IMR-90 (cell line): ENCODE data around the gene TRAPPC10. TPM values are rescaled to one million over a fixed set of nuclear protein-coding genes. Genes with fewer than 3 reads are reported as not detected.

Experiments
- ATAC-seq: fragments of 200-7000 bp; cut with Tn5 transposase; 2 replicates; pipeline ENCODE4 v1.9.1; 2020; ENCODE audit warnings: low read depth, mild to moderate bottlenecking, moderate library complexity
- BruUV-seq: library from RNA; stranded (reverse); fragments of 400-500 nt; replicated peaks from 2 replicates; lab custom pipeline; 2021; lab: Mats Ljungman, UMichigan
- CTCF ChIA-PET: fragments of 300-600 bp; formaldehyde crosslinking; extraction: SDS; loops from one replicate; lab custom pipeline; 2021; ENCODE audit warnings: antibody characterized with exemption; lab: Yijun Ruan, JAX
- POLR2A ChIA-PET: fragments of 300-600 bp; sonication (Branson Sonifier 250); formaldehyde crosslinking; loops from one replicate; lab custom pipeline; 2022; ENCODE audit warnings: antibody characterized with exemption; ENCODE audit not compliant: unreplicated experiment; lab: Charles Lee
- DNase-seq: peaks from one replicate; pipeline ENCODE4 v3.0.0; 2013
- H2AFZ ChIP-seq: replicated peaks from 2 replicates; pipeline ENCODE3; 2013; ENCODE audit warnings: low read length, mild to moderate bottlenecking; ENCODE audit not compliant: poor library complexity
- H2AK5ac ChIP-seq: 2 replicates; pipeline ENCODE4 v1.6.1; 2013; ENCODE audit warnings: low read depth, low read length, inconsistent platforms
- H2AK9ac ChIP-seq: replicated peaks from 2 replicates; pipeline ENCODE3; 2013; ENCODE audit warnings: mild to moderate bottlenecking, low read depth, low read length, moderate library complexity; ENCODE audit not compliant: poor library complexity
- H2BK120ac ChIP-seq: 2 replicates; pipeline ENCODE4 v1.6.1; 2013; ENCODE audit warnings: low read depth, low read length, inconsistent platforms
- H2BK15ac ChIP-seq: 3 replicates; pipeline ENCODE4 v1.6.1; 2013; ENCODE audit warnings: low read depth, low read length, inconsistent platforms
- H2BK20ac ChIP-seq: 2 replicates; pipeline ENCODE4 v1.6.1; 2013; ENCODE audit warnings: low read depth, mild to moderate bottlenecking, inconsistent platforms, low read length, moderate library complexity
- H2BK5ac ChIP-seq: 2 replicates; pipeline ENCODE4 v1.6.1; 2013; ENCODE audit warnings: mild to moderate bottlenecking, low read depth, low read length, inconsistent platforms; ENCODE audit not compliant: poor library complexity, severe bottlenecking
- H3K14ac ChIP-seq: replicated peaks from 2 replicates; pipeline ENCODE4 v1.6.1; 2013; ENCODE audit warnings: low read depth, low read length, inconsistent platforms
- H3K18ac ChIP-seq: 2 replicates; pipeline ENCODE4 v1.6.1; 2013; ENCODE audit warnings: low read depth, low read length, control low read depth
- H3K23ac ChIP-seq: 2 replicates; pipeline ENCODE4 v1.6.1; 2013; ENCODE audit warnings: low read depth, low read length, inconsistent platforms
- H3K27ac ChIP-seq: 2 replicates; pipeline ENCODE4 v1.5.1; 2013; ENCODE audit warnings: mild to moderate bottlenecking, control low read depth, low read length; ENCODE audit not compliant: insufficient read depth
- H3K27me3 ChIP-seq: 2 replicates; pipeline ENCODE4 v1.6.1; 2013; ENCODE audit warnings: low read length; ENCODE audit not compliant: control insufficient read depth, insufficient read depth
- H3K36me3 ChIP-seq: 2 replicates; pipeline ENCODE4 v1.6.1; 2013; ENCODE audit warnings: low read length, mixed read lengths; ENCODE audit not compliant: control insufficient read depth, insufficient read depth
- H3K4ac ChIP-seq: 2 replicates; pipeline ENCODE4 v1.6.1; 2013; ENCODE audit warnings: low read depth, low read length, inconsistent platforms
- H3K4me1 ChIP-seq: 2 replicates; pipeline ENCODE4 v1.6.1; 2013; ENCODE audit warnings: low read length, mixed read lengths; ENCODE audit not compliant: control insufficient read depth, insufficient read depth
- H3K4me2 ChIP-seq: 2 replicates; pipeline ENCODE4 v1.6.1; 2013; ENCODE audit warnings: low read depth, mild to moderate bottlenecking, control low read depth, low read length, moderate library complexity
- H3K4me3 ChIP-seq: 2 replicates; pipeline ENCODE4 v1.5.1; 2013; ENCODE audit warnings: low read depth, mild to moderate bottlenecking, control low read depth, low read length, moderate library complexity; ENCODE audit not compliant: insufficient read depth
- H3K56ac ChIP-seq: 2 replicates; pipeline ENCODE4 v1.6.1; 2013; ENCODE audit warnings: low read length, inconsistent platforms; ENCODE audit not compliant: insufficient read depth; ENCODE audit errors: extremely low read depth
- H3K79me1 ChIP-seq, 2 experiments: 2 replicates each; pipeline ENCODE4 v1.6.1; 2013; ENCODE audit warnings: low read length in 2 of 2, inconsistent platforms in 1 of 2, low read depth in 1 of 2
- H3K9ac ChIP-seq: 2 replicates; pipeline ENCODE4 v1.6.1; 2013; ENCODE audit warnings: low read depth, low read length, control low read depth
- H3K9me1 ChIP-seq: 2 replicates; pipeline ENCODE4 v1.6.1; 2013; ENCODE audit warnings: low read length, inconsistent platforms; ENCODE audit not compliant: insufficient read depth
- H3K9me3 ChIP-seq: 2 replicates; pipeline ENCODE4 v1.6.1; 2013; ENCODE audit warnings: low read length; ENCODE audit not compliant: control insufficient read depth, insufficient read depth
- H4K20me1 ChIP-seq: 2 replicates; pipeline ENCODE4 v1.6.1; 2013; ENCODE audit warnings: low read length, inconsistent platforms; ENCODE audit not compliant: insufficient read depth
- H4K5ac ChIP-seq: 2 replicates; pipeline ENCODE4 v1.6.1; 2013; ENCODE audit warnings: mild to moderate bottlenecking, low read depth, low read length, control low read depth
- H4K8ac ChIP-seq, 2 experiments: 2 replicates each; pipeline ENCODE4 v1.6.1; 2013; ENCODE audit warnings: low read depth in 2 of 2, low read length in 2 of 2, control low read depth in 1 of 2, inconsistent platforms in 1 of 2
- H4K91ac ChIP-seq: 2 replicates; pipeline ENCODE4 v1.6.1; 2013; ENCODE audit warnings: low read depth, low read length, inconsistent platforms; ENCODE audit not compliant: insufficient read depth
- BHLHE40 ChIP-seq: fragments of 150-350 bp; IDR thresholded peaks from 2 replicates; pipeline ENCODE4 v1.6.1; 2016; ENCODE audit warnings: mild to moderate bottlenecking, low read depth, low read length
- CEBPB ChIP-seq: IDR thresholded peaks from 2 replicates; pipeline ENCODE4 v1.6.1; 2012; ENCODE audit warnings: low read depth, low read length, improper control_type of control experiment
- CHD1 ChIP-seq: IDR thresholded peaks from 2 replicates; pipeline ENCODE4 v1.6.1; 2012; ENCODE audit warnings: low read depth, low read length, improper control_type of control experiment
- FOS ChIP-seq: fragments of 150-350 bp; IDR thresholded peaks from 2 replicates; pipeline ENCODE4 v1.6.1; 2016; ENCODE audit warnings: low read depth, low read length
- MAFK ChIP-seq: IDR thresholded peaks from 2 replicates; pipeline ENCODE4 v1.6.1; 2012; ENCODE audit warnings: low read depth, low read length, improper control_type of control experiment
- MAZ ChIP-seq: IDR thresholded peaks from 2 replicates; pipeline ENCODE4 v1.6.1; 2012; ENCODE audit warnings: low read depth, mild to moderate bottlenecking, low read length, improper control_type of control experiment, moderate library complexity, borderline replicate concordance
- MXI1 ChIP-seq: IDR thresholded peaks from 2 replicates; pipeline ENCODE4 v1.6.1; 2012; ENCODE audit warnings: low read depth, mild to moderate bottlenecking, low read length, moderate library complexity, borderline replicate concordance
- NFE2L2 ChIP-seq: fragments of 150-350 bp; IDR thresholded peaks from 2 replicates; pipeline ENCODE4 v1.6.1; 2016; ENCODE audit warnings: low read depth, mild to moderate bottlenecking, low read length
- POLR2A ChIP-seq: IDR thresholded peaks from 2 replicates; pipeline ENCODE4 v1.6.1; 2012; ENCODE audit warnings: mild to moderate bottlenecking, low read depth, low read length
- RAD21 ChIP-seq: IDR thresholded peaks from 2 replicates; pipeline ENCODE4 v1.6.1; 2012; ENCODE audit warnings: low read length, improper control_type of control experiment
- RCOR1 ChIP-seq: IDR thresholded peaks from 2 replicates; pipeline ENCODE4 v1.6.1; 2012; ENCODE audit warnings: mild to moderate bottlenecking, low read length, improper control_type of control experiment; ENCODE audit not compliant: insufficient replicate concordance
- RFX5 ChIP-seq: IDR thresholded peaks from 2 replicates; pipeline ENCODE4 v1.8.0; 2012; ENCODE audit warnings: low read depth, mild to moderate bottlenecking, low read length, moderate library complexity
- SMC3 ChIP-seq: fragments of 150-350 bp; IDR thresholded peaks from 2 replicates; pipeline ENCODE4 v1.6.1; 2016; ENCODE audit warnings: low read depth, mild to moderate bottlenecking, antibody characterized with exemption, low read length, moderate library complexity
- WGBS, 2 experiments: methylation state at CpG; one replicate each; pipeline versions ENCODE4 v1.1.5 to v1.1.7; 2013; ENCODE audit warnings: missing lambda C conversion rate in 2 of 2; ENCODE audit not compliant: insufficient read length in 1 of 2; ENCODE audit errors: extremely low coverage in 2 of 2; 5-methylcytosine and 5-hydroxymethylcytosine counted together
- dilution Hi-C: fragments of 300-500 bp; cut with HindIII; formaldehyde crosslinking; loops from one replicate; pipeline ENCODE4 v1.14.3; 2018; ENCODE audit warnings: low sequenced_read_pairs; ENCODE audit not compliant: unreplicated experiment
- in situ Hi-C: fragments of 300-500 bp; cut with MboI; formaldehyde crosslinking; loops from 3 replicates; pipeline ENCODE4 v1.14.3; 2019; ENCODE audit warnings: low sequenced_read_pairs, inconsistent platforms, mixed read lengths
- intact Hi-C: fragments of 100-400 bp; cut with micrococcal nuclease; formaldehyde crosslinking; loops from 2 replicates; pipeline ENCODE4 v1.10.0; 2022
- polyA plus RNA-seq, 3 experiments: library from polyadenylated mRNA; depleted of rRNA; stranded (reverse); fragments of >200 nt; gene quantifications; 2 replicates each; pipeline ENCODE4 v1.2.3, GENCODE V29; 2012; ENCODE audit warnings: low replicate concordance in 1 of 3
- total RNA-seq: library from RNA; depleted of rRNA; stranded (reverse); fragments of >200 nt; gene quantifications from 2 replicates; pipeline ENCODE4 v1.2.3, GENCODE V29; 2012
- TF ChIP-seq, protein P1 (sequence below): fragments of 150-350 bp; IDR thresholded peaks from 2 replicates; pipeline ENCODE4 v1.6.1; 2017; ENCODE audit warnings: mild to moderate bottlenecking, antibody characterized with exemption, low read length, low read depth
- TF ChIP-seq, protein P2 (sequence below): fragments of 150-350 bp; IDR thresholded peaks from 2 replicates; pipeline ENCODE4 v1.6.1; 2016; ENCODE audit warnings: low read depth, mild to moderate bottlenecking, low read length, moderate library complexity, borderline replicate concordance
- TF ChIP-seq, protein P3 (sequence below): conservative IDR thresholded peaks from 2 replicates; pipeline ENCODE4 v1.5.1; 2012; ENCODE audit warnings: mild to moderate bottlenecking, low read depth, low read length, improper control_type of control experiment

TRAPPC10 gene
- total and polyA plus RNA-seq, 2 of the 4 experiments (the other 2 are of a cell fraction): 17.8 to 18.1 TPM

DNA sequence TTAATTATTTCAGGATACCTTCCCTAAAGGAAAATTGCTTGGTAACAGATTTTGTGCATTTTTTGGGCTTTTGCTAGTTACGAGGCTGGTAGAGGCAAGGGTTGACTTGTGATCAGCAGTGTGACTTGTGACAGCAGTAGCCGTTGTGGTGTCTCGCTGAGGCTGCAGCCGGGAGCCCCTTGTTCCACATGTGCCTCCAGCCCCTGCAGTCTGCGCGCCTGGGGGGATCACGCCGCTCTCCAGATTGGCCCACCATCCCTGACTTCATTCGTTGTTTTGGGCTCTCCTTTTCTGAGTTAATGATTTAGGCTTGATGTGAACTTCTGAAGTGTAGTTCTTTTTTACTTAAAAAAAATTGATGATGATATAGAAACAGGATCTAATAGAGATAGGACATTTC lies 41.5 kb downstream of the TRAPPC10 start:
- no peak overlapping the region; the same call in 1 of the 2 replicates for H2AK5ac ChIP-seq
- H3K23ac ChIP-seq: no peak overlapping the region
- H2AK9ac ChIP-seq: no peak overlapping the region
- H4K20me1 ChIP-seq: peaks cover 43% of the 10 kb centered on the region
- H3K14ac ChIP-seq: no peak overlapping the region
- H4K8ac ChIP-seq: no peak overlapping the region
- ATAC-seq (no peak), DNase-seq (no peak)
- no peak overlapping the region for H3K9ac ChIP-seq
- TF ChIP-seq CHD1 (no peak), NFE2L2 (no peak), RFX5 (no peak), MXI1 (no peak), MAFK (no peak), FOS (no peak), SMC3 (no peak), RAD21 (no peak), BHLHE40 (no peak), POLR2A (no peak), MAZ (no peak), CEBPB (no peak), RCOR1 (no peak)
- TF ChIP-seq, protein P1, sequence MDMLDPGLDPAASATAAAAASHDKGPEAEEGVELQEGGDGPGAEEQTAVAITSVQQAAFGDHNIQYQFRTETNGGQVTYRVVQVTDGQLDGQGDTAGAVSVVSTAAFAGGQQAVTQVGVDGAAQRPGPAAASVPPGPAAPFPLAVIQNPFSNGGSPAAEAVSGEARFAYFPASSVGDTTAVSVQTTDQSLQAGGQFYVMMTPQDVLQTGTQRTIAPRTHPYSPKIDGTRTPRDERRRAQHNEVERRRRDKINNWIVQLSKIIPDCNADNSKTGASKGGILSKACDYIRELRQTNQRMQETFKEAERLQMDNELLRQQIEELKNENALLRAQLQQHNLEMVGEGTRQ: no peak
- TF ChIP-seq, protein P2, sequence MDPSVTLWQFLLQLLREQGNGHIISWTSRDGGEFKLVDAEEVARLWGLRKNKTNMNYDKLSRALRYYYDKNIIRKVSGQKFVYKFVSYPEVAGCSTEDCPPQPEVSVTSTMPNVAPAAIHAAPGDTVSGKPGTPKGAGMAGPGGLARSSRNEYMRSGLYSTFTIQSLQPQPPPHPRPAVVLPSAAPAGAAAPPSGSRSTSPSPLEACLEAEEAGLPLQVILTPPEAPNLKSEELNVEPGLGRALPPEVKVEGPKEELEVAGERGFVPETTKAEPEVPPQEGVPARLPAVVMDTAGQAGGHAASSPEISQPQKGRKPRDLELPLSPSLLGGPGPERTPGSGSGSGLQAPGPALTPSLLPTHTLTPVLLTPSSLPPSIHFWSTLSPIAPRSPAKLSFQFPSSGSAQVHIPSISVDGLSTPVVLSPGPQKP: no peak
- TF ChIP-seq, protein P3, sequence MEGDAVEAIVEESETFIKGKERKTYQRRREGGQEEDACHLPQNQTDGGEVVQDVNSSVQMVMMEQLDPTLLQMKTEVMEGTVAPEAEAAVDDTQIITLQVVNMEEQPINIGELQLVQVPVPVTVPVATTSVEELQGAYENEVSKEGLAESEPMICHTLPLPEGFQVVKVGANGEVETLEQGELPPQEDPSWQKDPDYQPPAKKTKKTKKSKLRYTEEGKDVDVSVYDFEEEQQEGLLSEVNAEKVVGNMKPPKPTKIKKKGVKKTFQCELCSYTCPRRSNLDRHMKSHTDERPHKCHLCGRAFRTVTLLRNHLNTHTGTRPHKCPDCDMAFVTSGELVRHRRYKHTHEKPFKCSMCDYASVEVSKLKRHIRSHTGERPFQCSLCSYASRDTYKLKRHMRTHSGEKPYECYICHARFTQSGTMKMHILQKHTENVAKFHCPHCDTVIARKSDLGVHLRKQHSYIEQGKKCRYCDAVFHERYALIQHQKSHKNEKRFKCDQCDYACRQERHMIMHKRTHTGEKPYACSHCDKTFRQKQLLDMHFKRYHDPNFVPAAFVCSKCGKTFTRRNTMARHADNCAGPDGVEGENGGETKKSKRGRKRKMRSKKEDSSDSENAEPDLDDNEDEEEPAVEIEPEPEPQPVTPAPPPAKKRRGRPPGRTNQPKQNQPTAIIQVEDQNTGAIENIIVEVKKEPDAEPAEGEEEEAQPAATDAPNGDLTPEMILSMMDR: no peak
- no peak overlapping the region for H3K27ac ChIP-seq
- H3K9me1 ChIP-seq: peaks cover 30% of the 10 kb centered on the region
- no peaks in the 10 kb centered on the region for H3K9me3 ChIP-seq
- in situ Hi-C loops (no loop called here), intact Hi-C loops (loop anchor here (5.0 kb wide), 1 partner anchor 41 kb away; the partner anchor contains the start of gene TRAPPC10), dilution Hi-C loops (no loop called here)
- no peak overlapping the region for H3K4ac ChIP-seq
- no peak overlapping the region for H4K5ac ChIP-seq
- H2BK120ac ChIP-seq: no peak overlapping the region
- H2BK5ac ChIP-seq: no peak overlapping the region
- no peak overlapping the region for H4K91ac ChIP-seq
- H3K18ac ChIP-seq: no peak overlapping the region
- H3K27me3 ChIP-seq: no peaks in the 10 kb centered on the region
- ChIA-PET POLR2A (no interaction called here), CTCF (interaction anchor here (0.6 kb wide), 1 partner anchor 152 kb away, joined by 4 read pairs; no protein-coding TSS in a partner anchor)
- peaks cover 54 to 84% of the 10 kb centered on the region in 2 experiments for H3K79me1 ChIP-seq
- no peak overlapping the region for H3K56ac ChIP-seq
- H3K4me2 ChIP-seq: no peak overlapping the region
- no peak overlapping the region for H3K4me3 ChIP-seq
- H2BK20ac ChIP-seq: no peak overlapping the region
- H2BK15ac ChIP-seq: no peak overlapping the region
- 80% methylated on average over 1 of the region's 9 CpGs; no CpG with 5 or more reads in 1 of the 2 experiments for WGBS, 2 experiments
- peaks cover 15% of the 10 kb centered on the region for H3K36me3 ChIP-seq
- no peak overlapping the region for H2AFZ ChIP-seq
- peaks cover 20% of the 10 kb centered on the region for H3K4me1 ChIP-seq
- no TSS peak for BruUV-seq
